Inferior parietal cortex (tissue), 1 donor: Measurements from ENCODE around the gene RBM19.

Experiments used
- DNase-seq: peaks from one replicate; pipeline ENCODE4 v3.0.0-alpha.2; 2016; ENCODE audit errors: extremely low spot score

Gene RBM19

DNA sequence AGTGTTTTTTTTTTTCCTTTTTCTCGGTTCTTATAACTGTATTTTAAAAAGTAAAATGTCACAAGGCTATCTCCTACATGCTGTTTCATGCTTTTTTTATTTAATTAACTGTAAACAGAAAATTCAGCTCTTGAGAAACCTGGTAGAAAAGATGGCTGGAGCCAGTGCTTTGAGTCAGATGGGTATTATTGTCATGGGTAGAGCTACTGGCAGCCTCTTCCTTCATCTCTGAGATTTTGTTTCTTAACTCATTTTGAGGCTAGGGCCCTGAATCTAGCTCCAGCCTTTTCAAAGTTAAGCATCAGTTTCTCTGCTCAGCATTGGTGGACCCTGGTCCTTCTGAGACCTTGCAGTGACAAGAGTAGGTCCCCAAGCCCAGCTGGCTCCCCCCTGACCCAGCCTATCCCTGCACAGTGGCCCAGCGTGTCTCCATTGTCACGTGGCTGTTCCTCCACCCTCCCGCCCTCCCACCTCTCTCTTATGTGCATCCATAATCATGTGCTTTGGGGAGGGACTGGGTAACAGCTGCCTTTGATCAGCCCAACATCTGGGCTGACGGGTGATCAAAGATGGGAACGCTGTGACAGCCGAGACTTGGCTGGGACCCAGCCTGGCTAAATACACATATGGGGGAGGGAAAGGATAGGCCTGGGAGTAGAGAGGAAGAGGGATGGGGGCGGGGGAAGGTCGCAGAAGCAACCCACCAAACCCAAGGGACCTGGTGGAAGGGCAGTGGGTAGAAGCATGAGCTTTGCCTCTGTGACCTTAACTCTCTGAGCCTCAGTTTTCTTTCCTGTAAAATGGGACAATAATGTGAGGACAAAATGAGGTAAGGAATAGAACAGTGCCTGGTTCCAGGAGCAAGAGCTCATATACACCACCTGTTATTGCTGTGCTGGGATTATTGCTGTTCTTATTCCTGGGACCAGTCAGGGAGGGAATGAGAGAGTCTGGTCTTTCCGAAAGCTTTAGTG lies 24.4 kb upstream of the RBM19 start:
- DNase-seq = no peak

DNA sequence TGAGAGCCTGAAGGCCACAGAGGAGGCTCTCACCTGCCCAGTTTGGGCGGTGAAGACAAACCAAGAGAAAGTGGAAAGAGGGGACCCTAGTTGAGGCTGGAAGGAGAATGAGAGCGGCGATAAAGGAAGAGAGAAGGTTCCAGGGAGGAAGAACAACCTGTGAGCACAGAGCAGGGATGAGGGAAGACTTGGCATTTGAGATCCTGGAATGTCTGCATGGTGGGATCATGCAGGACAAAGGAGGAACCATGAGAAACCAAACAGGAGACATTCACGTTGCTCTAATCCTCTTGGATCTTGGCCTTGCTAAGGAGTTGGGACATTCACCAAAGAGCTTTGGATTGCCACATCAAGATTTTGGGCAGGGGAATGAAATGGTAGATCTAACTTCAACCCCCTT lies 22.9 kb upstream of the RBM19 start:
- no peak for DNase-seq

DNA sequence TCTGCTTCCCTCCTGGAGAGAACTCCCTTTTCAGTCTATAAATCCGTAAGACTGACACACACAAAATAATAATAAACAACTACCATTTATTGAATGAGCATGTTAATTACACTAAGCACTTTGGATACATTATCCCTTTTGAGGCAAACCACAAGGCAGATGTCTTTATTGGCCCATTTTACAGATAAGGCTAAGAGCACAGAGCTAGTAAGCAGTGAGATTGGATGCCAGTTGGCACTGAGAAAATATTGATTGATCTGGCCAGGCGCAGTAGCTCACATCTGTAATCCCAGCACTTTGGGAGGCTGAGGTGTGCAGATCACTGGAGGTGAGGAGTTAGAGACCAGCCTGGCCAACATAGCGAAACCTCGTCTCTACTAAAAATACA lies 21.9 kb upstream of the RBM19 start:
- DNase-seq = no peak

DNA sequence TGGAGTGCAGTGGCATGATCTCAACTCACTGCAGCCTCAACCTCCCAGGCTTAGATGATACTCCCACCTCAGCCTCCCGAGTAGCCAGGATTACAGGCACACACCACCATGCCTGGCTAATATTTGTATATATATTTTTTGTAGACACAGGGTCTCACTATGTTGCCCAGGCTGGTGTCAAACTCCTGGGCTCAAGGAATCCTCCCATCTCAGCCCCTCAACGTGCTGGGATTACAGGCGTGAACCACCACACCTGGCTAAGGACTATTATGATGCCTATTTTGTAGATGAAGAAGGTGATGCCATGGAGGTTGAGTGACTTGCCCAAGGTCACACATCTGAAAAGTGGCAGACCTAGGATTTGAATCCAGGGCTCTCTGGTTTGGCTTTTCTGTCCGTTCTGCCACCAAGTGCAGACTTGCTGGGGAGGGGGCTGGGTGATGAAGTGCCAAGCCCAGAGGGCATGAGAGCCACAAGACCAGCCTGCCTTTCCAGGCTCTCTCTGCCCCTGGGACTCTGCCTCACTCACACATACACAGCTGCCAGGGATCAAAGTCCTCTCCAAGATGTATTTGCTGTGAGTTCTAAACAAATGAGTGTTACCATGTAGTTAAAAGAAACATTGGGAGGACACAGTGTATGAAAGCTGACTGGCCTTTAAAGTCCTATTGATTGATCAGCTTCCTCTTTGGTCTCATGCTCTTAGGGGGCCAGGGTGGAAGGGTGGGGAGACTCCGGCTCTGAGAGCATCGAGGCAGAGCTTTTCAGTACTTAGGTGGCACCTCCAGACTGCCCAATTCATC lies 21.3 kb upstream of the RBM19 start:
- DNase-seq = no peak

DNA sequence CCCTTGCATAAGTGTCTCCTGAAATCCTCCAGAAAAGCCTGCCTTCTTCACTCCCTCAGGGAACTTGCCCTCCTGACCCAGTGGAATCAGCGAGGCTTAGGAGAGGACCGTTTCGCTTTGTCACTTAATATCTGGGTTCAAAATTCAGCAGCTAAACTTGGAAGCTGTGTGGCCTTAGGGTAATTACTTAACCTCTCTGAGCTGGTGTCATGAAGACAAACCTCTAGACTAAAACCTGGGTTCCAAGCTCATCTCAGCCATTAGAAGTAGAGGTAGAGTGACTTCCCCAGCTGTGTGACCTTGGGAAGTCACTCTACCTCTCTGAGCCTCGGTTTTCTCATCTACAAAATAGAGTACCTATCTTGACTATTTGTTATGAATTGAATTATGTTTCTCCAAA lies 18.3 kb upstream of the RBM19 start:
- DNase-seq = no peak

DNA sequence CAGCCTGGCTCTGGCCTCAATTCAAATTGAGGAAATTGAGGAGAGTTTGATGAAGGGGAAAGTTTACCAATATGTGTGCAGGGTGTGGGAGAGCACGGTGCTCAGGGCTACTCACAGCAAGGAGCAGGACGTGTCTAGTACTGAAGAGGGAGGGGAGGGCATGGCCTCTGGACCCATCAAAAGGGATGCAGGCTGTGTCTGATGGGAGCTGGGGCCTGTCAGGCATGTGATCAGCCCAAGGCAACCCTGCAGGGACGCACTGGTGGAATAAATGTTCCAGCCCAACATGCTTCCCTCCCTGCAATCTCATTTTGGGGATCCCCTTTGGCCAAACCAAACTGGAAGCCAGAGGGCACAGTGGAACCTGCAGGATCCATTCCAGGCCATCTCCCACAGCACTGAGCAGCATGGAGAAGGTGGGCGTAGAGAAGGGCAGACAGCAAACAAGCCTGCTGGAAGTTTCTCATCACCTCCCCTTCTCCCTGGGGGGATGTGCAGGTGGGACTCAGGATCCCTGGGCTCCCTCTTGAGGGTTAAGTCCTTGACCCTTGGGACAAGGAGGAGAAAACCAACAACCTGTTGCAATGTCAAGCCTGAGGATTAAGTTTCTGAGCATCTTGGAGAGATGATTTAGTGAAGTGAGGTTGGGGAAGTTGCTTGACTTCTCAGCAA lies 17.8 kb upstream of the RBM19 start:
- DNase-seq = no peak

DNA sequence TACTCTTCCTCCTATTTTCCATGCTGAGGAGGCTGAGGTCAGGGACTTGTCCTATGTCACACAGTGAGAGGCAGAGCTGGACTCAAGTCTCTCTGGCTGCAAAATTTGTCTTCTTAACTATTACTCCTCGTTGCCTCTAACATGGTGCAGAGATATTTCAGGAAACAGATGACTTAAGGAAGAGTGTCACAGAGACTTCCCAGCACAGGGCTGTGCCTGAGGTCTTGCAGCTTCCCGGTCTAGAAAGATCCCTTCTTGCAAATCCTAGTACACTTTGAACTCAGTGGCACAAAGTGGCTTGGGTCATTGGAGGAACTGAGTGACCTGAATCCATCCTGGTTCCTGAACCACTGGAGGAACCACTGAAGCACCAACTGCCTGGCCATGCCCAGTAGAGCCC lies 17.1 kb upstream of the RBM19 start:
- DNase-seq = no peak

DNA sequence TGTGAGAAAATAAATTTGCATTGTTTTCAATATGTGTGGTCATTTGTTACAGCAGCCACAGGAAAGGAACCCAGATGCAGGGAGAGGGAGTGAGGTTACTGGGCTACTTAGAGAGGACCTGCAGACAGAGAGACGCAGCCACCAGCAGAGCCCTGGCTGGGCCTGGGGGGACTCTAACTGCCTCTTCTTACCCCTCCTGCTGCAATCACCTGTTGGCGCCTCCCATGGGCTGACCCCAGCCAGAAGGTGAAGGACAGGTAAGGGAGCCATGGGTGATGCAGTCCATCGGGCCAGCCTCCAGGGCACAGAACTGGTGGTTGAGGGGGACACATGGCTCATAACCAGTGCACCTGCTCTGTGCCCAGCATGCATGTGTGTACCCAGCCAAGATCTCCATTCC lies 15.8 kb upstream of the RBM19 start:
- no peak for DNase-seq

DNA sequence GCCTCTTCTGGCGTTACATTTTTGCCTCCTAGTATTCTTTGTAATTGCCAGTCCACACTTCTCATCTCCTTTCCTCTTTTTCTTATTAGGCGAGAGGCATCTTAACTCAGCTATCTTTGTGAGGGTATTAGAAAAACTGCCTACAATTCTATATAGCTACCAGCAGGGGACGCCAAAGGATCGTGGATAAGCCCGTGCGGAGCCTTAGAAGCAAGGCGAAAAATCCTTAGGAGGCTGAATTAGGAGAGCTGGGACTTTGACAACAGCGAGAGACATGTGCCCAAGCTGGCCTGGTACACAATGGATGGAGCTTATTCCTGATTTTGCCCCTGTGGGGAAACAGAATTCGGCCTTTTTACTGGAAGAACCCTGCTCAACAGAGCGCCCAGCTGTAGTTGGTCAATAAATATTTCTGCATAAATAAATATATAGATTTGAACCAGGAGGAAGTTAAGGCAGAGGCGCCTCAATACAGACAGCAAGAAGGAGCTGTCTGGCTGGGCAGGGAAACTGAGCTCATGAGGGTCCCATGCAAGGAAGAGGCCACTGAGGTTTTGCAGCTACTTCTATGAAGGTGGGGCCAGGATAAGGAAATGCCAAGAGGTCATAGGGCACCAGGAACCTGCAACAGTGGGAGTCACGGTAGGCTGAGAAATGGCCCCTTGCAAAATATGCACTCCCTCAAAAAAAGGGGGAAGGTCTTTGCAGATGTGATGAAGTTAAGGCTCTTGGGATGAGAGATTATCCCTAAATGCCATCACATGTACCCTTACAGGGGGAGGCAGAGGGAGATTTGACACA lies 14.6 kb upstream of the RBM19 start:
- DNase-seq = peak; percentile 89

DNA sequence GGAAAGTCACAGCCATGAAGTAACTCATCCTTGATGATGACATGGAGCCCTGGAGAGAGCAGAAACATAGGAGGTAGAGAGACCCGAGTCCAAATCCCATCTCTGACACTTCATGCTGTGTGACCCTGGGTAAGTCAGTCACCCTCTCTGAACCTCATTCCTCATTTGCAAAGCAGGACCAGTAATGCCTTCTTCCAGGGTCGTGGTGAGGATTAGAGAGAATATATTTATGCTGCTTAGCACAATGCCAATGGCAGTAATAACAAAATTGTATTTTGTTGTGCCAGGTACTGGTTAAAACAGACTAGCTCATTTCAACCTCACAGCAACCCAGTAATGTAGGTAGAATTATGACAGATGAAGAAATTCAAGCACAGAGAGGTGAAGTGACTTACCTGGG lies 13.9 kb upstream of the RBM19 start:
- DNase-seq = no peak

DNA sequence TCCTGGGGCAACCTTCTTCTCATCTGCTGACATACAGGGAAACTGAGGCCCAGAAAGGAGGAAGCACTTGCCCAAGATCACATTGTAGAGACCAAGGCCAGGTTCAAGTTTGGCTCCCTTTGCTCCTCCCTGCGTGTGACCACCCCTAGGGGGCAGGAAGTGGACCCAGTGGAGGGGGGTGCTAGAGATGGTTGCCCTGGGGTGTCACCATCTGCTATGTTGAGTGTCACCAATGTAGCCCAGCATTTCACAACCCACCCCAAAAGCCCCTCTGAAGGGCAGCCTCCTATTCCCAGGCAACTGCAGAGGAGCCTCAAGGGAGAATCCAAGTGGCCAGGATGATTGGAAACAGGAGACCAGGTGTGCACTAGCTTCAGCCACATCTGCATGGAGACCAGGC lies 12.0 kb upstream of the RBM19 start:
- DNase-seq = no peak

DNA sequence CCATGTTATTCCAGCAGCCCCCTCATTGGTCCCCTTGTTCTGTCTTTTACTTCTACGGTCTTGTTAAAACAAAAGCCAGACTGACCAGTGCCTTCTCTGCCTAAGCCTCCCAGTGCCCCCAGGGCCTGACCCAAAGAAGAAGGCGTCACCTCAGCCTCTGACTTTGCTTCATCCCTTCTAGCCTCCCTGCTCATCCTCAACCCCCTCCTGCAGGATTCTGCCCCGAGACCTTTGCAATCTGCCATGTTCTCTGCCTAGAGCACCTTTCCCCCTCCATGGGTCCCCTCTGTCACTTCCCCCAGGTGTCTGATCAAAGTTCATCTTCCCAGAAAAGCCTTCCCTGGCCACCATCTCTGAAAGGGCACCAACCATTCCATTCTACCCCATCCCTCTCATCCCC lies 7.9 kb upstream of the RBM19 start:
- DNase-seq = no peak

DNA sequence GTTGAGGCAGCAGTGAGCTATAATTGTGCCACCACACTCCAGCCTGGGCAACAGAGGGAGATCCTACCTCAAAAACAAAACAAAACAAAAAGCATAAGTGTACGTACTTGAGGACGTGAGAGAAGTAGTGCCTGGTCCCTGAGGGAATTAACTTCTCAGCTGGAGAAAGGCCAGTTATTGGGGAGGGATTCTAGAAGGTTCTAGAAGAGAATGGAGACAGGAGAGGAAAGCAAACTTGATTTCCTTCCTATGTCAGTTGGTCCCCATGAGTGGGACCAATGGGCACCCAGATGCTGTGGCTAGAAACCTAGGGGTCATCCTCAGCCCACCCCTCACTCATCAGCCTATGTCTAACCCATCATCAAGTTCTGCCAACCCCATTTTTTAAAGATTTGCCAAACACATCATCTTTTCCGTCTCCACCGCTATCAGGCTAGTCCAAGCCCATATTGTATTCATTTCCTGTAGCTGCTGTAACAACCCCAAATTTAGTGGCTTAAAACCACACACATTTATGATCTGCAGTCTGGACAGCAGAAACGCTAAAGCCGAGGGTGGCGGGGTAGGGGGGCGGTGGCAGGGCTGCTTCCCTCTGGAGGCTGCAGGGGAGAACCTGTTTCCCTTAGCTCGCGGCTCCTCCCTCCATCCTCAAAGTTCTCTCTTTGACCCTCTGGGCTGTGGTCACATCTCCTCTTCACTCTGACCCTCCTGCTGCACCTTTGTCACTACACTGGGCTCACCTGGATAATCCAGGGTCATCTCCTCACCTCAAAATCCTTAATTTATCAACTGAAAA lies 7.2 kb upstream of the RBM19 start:
- no peak for DNase-seq

DNA sequence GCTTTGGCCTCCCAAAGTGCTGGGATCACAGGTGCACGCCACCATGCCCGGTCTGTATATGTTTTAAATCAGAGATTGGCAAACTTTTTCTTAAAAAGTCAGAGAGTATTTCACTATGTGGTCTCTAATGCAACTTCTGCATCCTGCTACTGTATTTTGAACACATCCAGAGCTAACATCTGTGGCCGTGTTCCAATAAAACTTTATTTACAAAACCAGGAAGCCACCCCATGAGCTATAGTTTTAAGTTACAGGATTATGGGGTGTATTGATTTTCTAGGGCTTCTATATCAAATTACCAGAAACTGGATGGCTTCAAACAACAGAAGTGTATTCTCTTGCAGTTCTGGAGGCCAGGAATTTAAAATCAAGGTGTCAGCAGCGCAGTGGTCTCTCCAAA lies 5.3 kb upstream of the RBM19 start:
- no peak for DNase-seq

DNA sequence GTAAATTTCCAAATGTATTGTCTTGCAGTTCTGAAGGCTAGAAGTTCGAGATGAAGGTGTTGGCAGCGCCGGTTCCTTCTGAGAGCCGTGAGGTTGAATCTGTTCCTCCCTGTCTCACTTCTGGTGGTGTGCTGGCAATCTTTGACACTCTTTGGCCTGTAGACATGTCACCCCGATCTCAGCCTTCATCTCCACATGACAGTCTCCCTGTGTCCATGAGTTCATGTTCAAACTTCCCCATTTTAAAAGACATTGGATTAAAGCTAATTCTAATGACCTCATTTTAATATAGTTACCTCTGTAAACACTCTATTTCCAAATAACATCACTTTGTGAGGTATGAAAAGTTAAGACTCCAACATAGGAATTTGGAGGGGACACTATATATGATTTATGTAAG lies 4.1 kb upstream of the RBM19 start:
- DNase-seq = no peak

DNA sequence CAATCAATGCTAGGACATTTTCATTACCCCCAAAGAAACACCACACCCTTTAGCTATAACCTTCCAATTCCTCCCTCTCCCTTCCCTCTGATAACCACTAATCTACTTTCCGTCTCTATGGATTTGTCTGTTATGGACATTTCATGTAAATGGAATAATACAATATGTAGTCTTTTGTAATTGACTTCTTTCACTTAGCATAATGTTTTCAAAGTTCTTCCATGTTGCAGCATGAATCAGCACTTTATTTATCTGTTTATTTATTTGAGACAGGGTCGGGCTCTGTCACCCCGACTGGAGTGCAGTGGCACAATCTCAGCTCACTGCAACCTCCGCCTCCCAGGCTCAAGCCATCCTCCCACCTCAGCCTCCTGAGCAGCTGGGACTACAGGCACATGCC lies 1.2 kb upstream of the RBM19 start:
- DNase-seq = no peak

DNA sequence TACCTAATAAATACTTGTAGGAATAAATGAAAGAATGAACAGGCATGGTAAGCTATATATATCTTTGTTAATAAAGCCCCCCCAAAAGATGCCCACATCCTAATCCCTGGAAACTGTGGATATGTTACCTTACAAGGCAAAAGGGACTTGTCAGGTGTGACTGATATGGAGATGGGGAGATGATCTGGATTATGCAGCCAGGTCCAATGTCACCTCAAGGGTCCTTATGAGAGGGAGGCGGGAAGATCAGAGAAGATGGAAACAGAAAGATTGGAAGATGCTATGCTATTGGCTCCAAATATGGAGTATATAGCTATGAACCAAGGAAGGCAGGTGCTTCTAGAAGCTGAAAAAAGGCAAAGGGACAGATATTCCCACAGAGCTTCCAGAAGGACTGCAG lies 3.4 kb downstream of the RBM19 start:
- DNase-seq = no peak

DNA sequence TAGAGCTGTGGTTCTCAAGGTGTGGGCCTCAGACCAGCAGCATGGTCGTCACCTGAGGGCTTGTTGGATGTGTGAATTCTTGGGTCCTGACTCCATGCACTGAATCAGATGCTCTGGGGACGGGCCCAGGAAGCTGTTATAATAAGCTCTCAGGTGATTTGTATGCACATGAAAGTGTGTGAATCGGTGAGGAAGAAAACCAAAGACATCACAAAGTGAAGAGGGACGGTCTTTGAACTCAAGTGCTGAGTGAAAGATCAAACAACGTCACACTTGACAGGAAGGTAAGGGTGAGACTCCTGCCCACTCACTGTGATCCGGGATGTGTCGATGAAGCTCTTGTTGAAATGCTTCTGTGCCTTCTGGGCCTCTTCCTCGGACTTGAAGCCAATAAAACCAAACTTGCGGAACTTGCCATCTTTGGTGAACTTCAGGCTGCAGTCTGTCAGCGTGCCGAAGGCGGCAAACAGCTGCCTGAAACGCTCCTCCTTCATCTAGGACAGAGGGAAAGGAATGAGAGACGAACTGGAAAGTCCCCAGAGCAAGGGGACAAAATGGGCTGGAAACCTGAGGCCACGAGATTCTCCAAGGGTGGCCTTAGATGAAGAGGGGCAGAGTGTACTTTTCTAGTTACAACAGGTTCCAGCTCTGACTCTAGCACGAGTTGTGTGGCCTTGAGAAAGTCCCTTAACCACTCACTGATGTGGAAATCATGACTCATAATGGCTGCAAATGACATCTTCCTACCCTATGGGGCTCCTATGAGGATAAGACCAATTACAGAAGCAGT lies 4.0 kb downstream of the RBM19 start:
- no peak for DNase-seq

DNA sequence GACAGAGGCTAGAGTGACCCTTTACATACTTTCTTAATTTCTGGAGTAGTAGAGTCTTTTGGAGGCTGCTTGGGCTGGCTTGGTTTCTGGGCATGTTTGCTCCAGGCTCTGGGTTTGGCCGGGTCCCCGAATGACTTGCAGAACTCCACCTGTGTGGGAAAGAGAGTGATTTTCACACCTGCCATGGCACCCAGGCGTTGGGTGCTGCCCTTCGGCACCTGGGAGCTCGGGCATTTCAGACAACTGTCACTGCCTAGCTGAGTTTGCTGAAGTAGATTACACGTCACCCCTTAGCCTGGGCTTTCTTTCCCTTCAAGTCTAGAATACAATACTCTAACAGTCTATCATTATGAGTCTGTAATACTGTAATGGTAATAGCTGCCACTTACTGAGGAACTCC lies 6.1 kb downstream of the RBM19 start:
- DNase-seq = no peak

DNA sequence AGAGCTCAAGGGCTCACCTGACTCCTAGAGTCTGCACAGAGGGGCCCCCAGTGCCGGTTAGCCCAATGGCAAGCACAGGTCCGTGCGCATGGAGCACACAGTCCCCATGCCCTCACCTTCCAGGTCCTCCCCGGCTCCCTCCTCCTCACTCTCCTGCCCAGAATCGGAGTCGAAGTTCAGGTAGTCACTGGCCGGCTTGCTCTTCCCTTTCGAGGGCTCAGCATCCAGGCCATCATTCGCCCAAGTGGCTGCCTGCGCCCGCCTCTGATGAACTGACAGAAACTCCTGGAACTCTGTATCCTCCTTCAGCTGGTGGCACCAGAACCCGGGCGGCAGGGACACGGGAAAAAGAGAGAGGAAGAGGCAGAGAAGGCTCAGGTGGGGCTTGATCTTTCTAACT lies 7.0 kb downstream of the RBM19 start:
- no peak for DNase-seq
